Activated naive CD4-positive, alpha-beta T cell (primary cell): Measurements from ENCODE around the gene RAC2.
A peak's percentile ranks its signal among the peaks of the same experiment; 100 is the strongest.
"Not testable (repeated sequence)": the region's sequence is repeated elsewhere in the genome, so short reads cannot be mapped to it uniquely, and the experiment has no call there.

Source experiments
- DNase-seq, 4 experiments: peaks; one replicate each; lab custom pipeline; 2025; lab: John Stamatoyannopoulos, UW

RAC2 gene

DNA sequence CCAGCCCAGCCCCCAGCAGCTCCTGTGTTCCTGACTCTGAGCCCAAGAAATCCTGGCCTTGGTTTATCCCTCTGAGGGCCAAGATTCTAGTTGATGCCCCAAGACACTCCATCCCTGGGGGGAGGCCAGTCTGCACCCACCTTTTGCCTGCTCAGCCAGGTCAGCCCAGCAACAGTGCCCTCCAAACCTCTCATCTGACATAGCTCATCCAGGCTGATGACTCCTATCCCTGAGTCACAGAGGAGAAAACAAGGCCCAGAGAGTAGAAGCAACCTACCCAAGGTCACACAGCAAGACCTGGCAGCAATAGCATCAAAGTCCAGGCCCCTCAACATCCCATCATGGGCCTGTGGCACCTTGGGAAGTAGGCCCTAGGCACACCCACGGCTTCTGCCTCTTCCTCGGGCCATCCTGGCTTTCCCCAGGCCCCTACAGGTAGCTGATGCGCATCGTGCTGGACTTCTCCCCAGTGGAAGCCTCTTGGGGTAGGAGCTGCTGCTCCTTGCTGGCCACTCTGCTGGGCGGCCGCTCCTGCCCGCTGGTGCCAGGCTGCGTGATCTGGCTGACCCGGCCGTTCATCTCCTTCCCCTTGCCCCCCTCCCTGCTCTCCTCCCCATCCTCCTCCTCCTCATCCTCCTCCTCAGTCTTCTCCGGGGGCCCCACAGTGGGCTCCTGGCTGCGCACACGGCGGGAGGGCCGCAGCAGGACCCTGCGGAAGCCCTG, 37.8 kb downstream of the RAC2 start:
- no peak for DNase-seq

DNA sequence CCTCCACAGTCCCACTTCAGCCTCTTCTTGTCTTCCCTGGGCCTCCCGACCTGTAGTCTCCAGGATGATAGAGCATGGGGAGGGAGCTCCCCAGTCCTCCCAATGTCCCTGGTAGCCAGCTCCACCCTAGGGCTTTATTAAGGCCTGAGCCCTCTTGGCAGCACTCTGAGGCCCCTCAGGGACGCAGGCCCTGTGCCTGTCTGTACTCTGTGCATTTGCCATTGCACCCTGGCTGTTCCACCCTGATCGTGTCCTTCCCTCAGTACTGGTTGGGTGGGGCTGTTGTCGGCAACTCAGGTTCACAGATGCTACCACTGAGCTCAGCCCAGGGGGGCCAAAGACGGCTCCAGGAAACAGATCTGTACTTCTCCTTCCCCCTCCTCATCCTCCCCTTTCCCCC, 39.0 kb downstream of the RAC2 start:
- no peak for DNase-seq

GRCh38 chr22:37204045-37204655, 39.9 kb downstream of the RAC2 start:
- DNase-seq, result no peak

DNA sequence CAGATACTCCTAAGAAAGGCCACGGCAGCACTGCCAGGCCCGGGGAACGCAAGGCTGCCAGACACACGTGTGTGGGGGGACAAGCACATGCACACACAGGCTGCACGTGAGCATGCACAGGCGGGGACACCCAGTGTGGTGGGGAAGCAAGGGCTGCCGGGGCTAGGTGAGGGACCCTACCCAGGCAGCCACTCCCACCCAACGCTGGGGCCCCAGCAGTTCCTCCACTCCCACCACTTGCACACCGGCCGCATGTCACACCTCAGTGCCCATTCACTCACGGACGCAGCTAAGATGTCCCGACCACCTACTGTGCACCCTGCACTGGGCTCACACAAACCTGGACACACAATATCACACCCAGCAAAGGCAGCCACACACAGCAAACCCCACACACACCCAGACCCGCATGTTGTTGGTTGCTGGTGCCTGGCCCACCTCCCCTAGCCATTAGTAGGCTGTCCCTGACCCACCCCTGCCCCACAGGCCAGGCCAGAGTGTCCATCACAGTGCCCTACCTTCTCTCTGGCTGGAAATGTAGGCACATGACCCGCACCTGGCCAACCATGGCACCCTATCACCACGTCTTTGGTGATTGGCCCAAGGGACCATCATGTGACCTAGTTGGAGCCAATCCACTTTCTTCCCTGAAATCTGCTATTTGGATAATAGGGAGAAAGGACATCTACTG, 40.6 kb downstream of the RAC2 start:
- no peak for DNase-seq

GRCh38 chr22:37202716-37203115, 41.4 kb downstream of the RAC2 start:
- DNase-seq, result no peak

DNA sequence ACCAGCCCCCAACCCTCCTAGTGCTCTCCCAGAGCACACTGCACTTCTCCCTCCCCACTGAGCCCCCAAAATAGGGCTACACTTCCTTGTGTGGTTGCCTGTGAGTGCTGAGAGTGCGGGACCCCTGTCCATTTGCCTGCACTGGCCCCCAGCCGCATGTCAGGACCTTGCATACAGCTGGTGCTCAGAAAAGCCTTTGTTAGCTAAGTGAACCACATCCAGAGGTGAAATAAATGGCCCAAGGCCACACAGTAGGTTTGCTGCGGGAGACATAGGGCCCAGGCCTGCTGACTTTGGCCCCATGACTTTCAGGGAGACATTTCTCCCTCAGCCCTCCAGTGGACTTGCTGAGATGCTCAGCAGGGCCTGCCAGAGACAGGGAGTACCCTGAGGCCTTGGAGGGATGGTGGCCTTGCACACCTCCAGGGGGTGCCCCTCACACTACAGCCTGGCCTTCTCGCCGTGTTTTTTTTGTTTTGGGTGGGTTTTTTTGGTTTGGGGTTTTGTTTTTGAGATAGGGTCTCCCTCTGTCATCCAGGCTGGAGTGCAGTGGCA, 42.0 kb downstream of the RAC2 start:
- no peak for DNase-seq

DNA sequence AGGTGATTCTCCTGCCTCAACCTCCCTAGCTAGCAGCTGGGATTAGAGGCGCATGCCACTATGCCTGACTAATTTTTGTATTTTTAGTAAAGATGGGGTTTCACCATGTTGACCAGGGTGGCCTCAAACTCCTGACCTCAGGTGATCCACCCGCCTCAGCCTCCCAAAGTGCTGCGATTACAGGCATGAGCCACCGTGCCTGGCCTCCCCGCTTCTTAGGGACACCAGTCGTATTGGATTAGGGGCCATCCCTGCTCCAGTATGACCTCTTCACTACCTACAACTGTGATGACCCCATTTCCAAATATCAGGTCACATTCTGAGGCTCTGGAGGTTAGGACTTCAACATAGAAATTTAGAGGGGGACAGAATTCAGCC, 42.6 kb downstream of the RAC2 start:
- DNase-seq, result not testable (repeated sequence)

GRCh38 chr22:37199760-37200108, 44.3 kb downstream of the RAC2 start:
- no peak for DNase-seq

DNA sequence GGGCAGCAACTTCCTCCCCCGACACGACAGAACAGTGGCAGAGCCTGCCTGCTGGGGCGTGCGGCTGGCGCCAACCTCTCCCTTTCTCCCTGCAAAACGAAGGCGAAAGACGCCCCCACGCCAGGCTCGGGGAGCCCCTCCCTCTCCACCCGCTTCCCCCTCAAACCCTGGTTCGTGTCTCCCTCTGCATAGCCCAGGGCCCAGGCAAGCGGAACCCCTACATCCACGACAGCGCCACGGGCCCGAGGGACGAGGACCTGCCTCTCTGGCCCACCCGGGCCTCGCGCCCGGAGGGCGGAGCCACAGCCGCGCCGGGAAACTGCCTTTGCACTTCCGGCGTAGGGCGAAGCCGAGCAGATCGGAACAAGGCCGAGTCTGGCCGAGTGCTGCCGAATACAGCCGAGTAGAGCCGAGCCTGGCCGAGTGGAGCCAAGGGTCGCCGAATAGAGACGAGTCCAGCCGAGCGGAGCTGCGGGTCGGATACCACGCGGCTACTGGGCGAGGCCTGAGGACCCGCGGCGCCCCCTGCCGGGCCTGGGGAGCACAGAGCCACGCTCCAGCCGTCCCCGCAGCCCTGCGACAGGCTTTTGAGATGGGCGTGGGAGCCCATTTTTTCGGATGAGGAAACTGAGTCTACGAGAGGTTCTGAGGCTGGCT, 44.8 kb downstream of the RAC2 start:
- DNase-seq, result peak; percentile 97 to 99 (median 98)

GRCh38 chr22:37198258-37199102, 45.6 kb downstream of the RAC2 start:
- DNase-seq, result peak; percentile 85 to 92 (median 91)

- DNase-seq, result no peak
These were observed 46.4 kb downstream of the RAC2 start for GRCh38 chr22:37197451-37198257.

DNA sequence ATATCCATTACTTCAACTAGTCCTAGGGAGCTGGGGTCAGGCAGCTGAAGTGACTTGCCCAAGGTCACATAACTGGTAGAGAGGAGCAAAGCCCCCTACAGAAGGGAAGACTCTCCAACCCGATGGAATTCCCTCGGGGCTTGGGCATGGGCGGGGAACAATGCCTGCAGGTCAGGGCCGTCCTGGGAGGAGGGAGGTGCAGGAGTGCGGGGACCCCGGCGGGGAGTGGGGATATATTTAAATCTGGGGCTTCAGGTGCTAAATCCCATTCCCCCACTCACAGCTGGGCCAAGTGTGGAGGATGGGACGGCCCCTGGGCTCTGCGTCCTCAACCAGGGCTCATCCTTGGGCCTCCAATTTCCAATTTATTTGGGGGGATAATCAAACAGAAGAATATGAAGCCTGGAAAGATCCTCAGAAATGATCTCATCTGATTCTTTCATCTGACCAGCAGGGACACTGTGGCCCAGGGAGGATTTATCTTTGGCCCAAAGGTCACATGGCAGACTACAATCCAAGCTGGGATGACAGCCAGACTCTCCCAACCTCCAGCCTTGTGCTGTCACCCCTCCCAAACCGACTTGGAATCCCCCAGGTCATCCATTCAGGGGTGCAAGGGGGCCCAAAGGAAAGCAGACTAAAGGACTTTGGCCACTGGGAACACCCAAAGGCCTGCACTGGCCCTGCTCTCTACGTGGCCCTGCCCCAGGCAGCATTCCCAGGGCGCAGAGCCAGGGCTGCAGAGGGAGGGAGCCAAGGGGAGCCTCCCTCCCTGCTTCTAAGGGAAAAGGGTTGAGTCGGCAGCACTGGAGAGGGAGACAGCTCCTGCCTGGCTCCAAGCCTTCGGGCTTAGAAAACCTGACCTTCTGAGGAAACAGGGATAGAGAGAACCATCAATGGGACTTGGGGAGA, 47.3 kb downstream of the RAC2 start:
- DNase-seq, result no peak

DNA sequence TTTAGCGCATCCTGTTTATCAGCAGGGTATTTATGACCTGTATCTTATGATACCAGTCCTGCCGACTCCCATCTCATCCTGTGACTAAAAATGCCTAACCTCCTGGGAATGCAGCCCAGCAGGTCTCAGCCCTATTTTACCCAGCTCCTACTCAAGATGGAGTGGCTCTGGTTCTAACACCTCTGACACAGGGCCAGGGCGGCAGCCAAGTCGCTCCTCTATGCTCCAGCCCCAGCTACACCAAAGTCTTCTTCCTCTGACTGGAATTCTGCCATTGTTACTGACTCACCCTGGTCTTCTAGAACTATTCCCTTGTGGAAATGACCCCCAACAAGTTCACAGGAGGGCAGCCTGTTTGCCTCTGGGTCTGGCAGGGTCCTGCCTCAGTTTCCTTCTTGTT, 48.1 kb downstream of the RAC2 start:
- no peak for DNase-seq

DNA sequence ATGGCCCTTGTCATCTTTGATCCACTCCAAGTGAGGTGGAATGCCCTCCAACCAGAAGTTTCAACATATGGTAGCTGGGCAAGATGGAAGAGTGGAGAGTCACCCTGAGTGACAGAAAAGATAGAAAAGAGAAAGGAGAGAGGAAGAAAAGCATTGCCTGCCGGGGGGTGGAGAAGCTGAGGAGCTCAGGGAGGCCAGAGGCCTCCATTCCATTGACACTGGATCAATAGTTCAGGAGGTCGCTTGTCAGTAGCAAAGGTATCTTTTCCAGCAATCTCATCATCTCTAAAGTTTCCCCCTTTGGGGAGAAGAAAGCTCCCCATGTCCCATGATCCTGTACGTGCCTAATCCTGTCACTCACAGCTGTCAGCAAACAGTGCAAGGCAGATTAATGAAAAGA, 49.3 kb downstream of the RAC2 start:
- no peak for DNase-seq

GRCh38 chr22:37193629-37194191, 50.4 kb downstream of the RAC2 start:
- no peak for DNase-seq

- no peak for DNase-seq
These were observed 51.3 kb downstream of the RAC2 start for GRCh38 chr22:37192741-37193140.

DNA sequence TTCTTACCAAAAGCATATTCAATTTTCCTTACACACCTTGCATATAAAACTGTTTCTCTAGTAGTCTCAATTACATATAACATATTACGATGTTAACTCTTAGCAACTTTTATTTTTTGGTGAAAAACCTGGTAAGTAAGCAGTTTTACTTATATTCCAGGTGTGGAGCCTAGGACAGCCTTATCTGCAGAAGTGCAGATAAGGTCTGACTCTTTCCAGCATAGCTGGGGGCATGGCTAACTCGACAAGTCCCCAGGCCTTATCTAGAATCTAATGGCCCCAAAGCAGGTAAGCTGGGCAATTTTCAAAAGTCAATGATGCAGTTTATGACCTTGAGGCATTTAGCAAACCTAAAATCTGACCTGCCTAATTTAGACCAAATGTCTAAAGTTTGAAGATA, 51.9 kb downstream of the RAC2 start:
- no peak for DNase-seq

DNA sequence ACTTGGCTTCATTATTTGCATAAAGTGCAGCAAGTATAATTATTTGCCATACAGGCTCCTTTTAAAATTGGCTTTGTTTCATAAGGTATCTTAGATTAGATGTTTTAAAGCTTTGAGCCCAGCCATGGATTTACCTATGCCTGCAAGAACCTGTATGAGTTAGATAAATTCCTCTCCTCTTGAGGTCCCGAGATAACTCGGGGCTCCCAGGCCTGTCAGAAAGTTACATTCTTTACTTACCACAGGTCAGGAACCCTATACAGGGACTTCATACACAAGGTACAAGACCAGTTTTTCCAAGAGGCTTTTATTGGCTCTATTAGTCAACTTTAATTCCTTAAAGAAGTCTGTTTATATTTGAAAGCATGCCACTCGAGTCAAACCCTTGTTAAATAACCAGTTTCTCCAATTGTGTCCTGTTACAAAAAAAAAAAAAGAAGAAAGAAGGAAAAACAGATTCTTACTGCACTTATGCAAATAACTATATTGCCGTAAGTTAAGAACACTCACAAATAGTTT, 53.7 kb downstream of the RAC2 start:
- DNase-seq, result no peak

GRCh38 chr22:37188901-37189466, 55.1 kb downstream of the RAC2 start:
- no peak for DNase-seq
